ENCODE measurements around the gene ZNF26.
A peak's percentile ranks its signal among the peaks of the same experiment; 100 is the strongest.
"Not testable (repeated sequence)": the region's sequence is repeated elsewhere in the genome, so short reads cannot be mapped to it uniquely, and the experiment has no call there.

Gene ZNF26

DNA sequence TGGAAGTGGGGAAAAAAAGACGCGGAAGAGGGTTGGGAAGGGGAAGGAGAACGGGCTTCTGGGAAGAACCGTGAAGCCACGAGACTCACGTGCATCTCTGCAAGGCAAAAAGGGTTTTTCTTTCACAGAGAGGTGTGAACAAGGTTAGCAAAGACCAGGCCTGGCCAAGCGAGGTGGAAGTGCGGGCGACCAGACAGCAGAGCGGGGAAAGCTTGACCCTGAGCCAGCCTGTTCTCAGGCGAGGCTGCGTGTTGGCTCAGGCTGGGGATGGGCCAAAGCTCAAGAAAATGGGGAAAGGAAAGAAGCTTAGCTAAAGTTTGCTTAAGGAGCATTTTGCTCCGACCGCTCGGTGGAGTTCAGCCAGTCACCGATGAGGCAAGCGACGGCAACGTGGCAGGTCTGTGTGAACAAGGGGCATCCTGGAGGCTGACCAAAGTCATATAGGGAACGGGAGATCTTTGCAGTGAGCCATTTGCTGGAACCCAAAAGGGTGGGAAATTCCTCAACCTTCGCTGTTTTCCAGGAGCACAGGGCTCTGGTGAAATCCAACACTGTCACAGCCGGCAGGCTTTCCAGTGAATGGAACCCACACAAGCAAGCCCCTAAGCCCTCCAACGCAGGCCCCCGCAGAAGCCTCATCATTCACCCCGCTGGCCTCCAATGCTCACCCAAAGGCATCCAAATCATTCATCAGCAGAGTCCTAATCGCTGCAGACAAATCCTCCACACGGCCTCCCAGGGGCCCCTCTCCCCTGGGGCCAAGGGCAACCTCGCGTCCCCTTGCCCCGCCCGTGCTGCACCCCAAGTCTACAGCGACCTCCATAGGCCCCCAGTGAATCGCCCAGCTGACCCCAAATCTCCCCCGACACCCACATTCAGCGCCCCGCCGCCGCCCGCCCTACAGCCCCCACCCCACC lies 30.8 kb upstream of the ZNF26 start:
- DNase-seq (ENCODE audit: low read depth in 3 of 3), result peak in 1 of 3 donors; percentile 30

GRCh38 chr12:132956011-132956788 lies 30.0 kb upstream of the ZNF26 start, which contains the start of gene ZNF605:
TSS of gene ZNF605 (minus strand) at chr12:132956306. CDS start at chr12:132945635, 10,671 bp downstream.
- DNase-seq (ENCODE audit: low read depth in 3 of 3), result peak; percentile 69 to 76 (median 73)

- not testable (repeated sequence) for DNase-seq (ENCODE audit: low read depth in 3 of 3)
Measured at GRCh38 chr12:132961790-132962189, 24.4 kb upstream of the ZNF26 start.

DNA sequence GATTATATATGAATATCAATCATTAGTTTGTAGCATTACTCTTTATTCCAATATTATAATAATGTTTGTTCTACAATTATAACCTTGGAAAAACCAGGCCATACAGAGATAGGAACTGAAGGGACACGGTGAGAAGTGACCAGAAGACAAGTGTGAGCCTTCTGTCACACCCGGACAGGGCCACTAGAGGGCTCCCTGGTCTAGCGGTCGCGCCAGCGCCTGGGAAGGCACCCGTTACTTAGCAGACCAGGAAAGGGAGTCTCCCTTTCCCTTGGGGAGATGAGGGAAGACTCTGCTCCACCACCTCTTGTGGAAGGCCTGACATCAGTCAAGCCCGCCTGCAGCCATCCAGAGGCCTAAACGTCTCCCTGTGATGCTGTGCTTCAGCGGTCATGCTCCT lies 22.2 kb upstream of the ZNF26 start:
- not testable (repeated sequence) for DNase-seq (ENCODE audit: low read depth in 3 of 3)

DNA sequence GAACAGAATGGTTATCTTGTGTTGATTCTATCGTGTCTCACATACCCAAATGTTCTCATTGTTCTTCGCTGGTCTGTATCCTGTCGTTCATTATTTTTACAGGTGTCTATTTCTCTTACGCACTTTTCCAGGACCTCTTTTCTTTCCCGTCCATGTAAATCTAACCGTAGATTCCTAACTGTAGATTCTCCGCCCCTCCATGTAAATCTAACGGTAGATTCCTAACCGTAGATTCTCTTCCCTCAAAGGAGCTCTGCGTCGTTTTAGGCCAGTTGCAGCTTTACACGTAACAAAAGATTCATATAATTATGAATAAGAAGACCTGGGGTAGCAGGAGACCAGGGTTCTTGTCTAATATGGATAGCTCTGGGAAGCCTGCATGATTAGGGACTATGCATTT lies 20.4 kb upstream of the ZNF26 start:
- no peak for DNase-seq (ENCODE audit: low read depth in 3 of 3)

DNA sequence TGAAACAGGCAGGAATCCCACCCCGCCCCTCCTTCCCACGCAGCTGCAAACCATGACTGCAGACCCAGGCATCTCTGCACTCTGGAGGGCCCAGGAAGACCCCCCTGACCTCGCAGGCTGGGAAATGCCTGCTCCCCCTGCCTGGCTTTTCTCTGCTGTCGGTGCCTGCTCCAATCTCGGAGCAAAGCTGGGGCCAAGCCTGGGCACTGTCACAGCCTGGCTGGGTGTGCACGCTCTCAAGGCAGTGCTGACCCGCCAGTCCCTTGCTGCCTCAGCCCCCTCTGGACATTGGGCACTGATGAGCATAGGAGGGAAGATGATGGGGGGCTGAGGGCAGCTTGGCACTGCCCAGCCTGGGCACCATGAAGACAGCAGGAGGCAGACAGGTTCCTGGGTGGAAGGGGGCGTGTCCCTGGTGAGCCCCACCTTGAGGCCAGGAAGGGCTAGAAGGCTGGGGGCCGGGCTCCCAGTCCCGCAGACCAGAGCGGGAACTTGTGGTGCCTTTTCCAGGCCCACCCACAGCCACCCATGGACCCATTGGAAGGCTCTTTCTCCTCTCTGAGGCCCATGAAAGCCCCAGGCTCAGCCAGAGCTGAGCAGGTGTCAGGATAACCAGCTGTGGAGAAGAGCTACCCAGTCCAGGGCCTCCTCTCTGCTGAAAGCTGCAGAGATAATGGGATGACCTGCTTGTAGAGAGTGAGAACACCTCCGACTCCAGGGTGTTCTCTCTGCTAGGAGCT lies 19.3 kb upstream of the ZNF26 start:
- DNase-seq (ENCODE audit: low read depth in 3 of 3), result no peak

DNA sequence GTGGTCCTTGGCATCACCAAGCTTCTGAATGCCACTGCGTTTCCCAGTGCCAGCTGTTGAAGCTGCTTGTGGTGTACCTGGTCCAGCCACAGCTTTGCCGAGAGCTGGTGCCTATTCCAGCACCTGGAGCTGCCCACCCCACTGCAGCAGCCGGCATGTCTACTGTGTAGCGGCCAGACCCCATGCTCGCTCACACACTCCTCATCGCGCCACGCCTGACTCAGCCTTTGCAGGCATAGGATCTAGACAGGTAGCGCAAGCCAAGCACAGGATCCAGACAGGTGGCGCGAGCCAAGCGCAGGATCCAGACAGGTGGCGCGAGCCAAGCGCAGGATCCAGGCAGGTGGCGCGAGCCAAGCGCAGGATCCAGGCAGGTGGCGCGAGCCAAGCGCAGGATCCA lies 18.4 kb upstream of the ZNF26 start:
- DNase-seq (ENCODE audit: low read depth in 3 of 3), result no peak

- DNase-seq (ENCODE audit: low read depth in 3 of 3), result no peak
Measured at GRCh38 chr12:132972374-132972773, 13.8 kb upstream of the ZNF26 start.

- DNase-seq (ENCODE audit: low read depth in 3 of 3), result not testable (repeated sequence)
Measured at GRCh38 chr12:132976870-132977269, 9.3 kb upstream of the ZNF26 start.

GRCh38 chr12:132986885-132987225 lies 688 bp downstream of the ZNF26 start:
- no peak for DNase-seq (ENCODE audit: low read depth in 3 of 3)

- DNase-seq (ENCODE audit: low read depth in 3 of 3), result no peak
Measured at GRCh38 chr12:132998741-132999140, 12.6 kb downstream of the ZNF26 start.

GRCh38 chr12:133010657-133011297 lies 24.6 kb downstream of the ZNF26 start:
- DNase-seq (ENCODE audit: low read depth in 3 of 3), result no peak

DNA sequence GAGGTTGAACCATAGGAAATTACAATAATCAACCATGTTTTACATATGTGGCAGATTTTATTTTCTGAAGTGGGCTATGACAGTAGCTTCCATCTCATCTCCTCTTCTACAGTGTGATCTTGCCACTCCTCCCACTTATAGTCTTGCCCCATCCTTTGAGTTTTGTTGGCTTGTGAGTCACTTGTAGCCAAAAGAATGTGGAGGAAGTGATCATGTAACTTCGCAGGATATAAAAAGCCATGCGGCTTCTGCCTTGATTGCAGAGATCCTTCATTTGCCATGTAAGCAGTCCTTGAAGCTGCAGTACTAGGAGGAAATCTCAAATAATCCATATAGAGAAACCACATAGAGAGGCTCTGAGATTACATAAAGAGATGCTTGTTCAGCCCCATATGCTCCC lies 37.4 kb downstream of the ZNF26 start:
- DNase-seq (ENCODE audit: low read depth in 3 of 3), result no peak

- no peak for DNase-seq (ENCODE audit: low read depth in 3 of 3)
Measured at GRCh38 chr12:133026996-133027395, 40.8 kb downstream of the ZNF26 start.

GRCh38 chr12:133037207-133038005 lies 51.2 kb downstream of the ZNF26 start, which contains the start of gene ZNF84:
TSS of gene ZNF84 (plus strand) at chr12:133037509. CDS start at chr12:133041468, 3,959 bp downstream.
- peak; percentile 92 to 96 (median 94) for DNase-seq (ENCODE audit: low read depth in 3 of 3)

DNA sequence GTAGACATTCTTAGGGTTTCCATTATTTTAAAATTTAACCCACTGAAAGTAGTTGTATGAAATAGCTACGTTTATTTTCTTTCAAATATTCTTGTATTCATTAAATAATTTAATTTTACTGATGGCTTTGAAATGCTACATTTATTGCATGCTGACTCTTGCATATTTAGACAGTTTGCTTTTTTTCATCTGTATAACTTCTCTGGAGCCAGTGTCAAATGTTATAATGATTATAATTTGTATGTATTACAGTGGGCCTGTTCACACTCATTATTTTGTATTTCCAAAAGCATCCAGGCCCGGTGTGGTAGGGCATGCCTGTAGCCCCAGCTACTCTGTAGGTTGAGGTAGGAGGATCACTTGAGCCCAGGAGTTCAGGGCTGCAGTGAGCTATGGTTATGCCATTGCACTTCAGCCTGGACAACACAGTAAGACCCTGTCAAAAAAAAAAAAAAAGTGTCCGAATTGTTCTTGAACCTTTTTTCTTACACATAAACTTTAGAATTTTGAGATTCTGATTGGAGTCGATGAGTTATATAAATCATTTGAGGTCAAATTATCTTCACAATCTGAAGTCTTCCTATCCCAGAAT lies 52.0 kb downstream of the ZNF26 start:
- no peak for DNase-seq (ENCODE audit: low read depth in 3 of 3)

GRCh38 chr12:133046698-133047097 lies 60.5 kb downstream of the ZNF26 start:
- DNase-seq (ENCODE audit: low read depth in 3 of 3), result no peak

DNA sequence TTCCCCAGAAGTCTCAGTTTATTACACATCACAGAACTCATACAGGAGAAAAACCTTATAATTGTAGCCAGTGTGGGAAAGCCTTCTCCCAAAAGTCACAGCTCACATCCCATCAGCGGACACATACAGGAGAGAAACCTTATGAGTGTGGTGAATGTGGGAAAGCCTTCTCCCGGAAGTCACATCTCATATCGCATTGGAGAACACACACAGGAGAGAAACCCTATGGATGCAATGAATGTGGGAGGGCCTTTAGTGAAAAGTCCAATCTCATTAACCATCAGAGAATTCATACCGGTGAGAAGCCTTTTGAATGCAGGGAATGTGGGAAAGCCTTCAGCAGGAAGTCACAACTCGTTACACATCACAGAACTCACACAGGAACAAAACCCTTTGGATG lies 71.3 kb downstream of the ZNF26 start:
- no peak for DNase-seq (ENCODE audit: low read depth in 3 of 3)

DNA sequence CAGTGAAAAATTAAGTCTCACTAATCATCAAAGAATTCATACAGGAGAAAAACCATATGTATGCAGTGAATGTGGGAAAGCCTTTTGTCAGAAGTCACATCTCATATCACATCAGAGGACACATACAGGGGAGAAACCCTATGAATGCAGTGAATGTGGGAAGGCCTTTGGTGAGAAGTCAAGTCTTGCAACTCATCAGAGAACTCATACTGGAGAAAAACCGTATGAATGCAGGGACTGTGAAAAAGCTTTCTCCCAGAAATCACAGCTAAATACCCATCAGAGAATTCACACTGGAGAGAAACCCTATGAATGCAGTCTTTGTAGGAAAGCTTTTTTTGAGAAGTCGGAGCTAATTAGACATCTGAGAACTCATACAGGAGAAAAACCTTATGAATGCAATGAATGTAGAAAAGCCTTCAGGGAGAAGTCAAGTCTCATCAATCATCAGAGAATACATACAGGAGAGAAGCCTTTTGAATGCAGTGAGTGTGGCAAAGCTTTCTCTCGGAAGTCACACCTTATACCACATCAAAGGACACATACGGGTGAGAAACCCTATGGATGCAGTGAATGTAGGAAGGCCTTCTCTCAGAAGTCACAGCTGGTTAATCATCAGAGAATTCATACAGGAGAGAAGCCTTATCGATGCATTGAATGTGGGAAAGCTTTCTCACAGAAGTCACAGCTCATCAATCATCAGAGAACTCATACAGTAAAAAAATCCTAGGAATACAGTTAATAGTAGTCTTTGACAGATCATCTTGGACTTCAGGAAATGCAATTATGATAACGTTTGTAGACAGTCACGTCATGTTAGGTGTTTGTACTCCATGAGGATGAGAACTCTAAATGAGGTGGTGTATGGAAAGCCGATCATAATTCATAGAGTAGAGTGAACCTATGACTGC lies 72.3 kb downstream of the ZNF26 start:
- no peak for DNase-seq (ENCODE audit: low read depth in 3 of 3)
